H9 (cell line): Measurements from ENCODE around the gene GHR. TPM values are rescaled to one million over a fixed set of nuclear protein-coding genes. Genes with fewer than 3 reads are reported as not detected.

ENCODE experiments used
- DNase-seq: peaks from one replicate; pipeline ENCODE4 v3.0.0-alpha.2; 2017
- H2AFZ ChIP-seq: one replicate; pipeline ENCODE4 v1.6.1; 2013; ENCODE audit warnings: mild to moderate bottlenecking, low read length, control low read depth, moderate library complexity
- H2AK5ac ChIP-seq: 2 replicates; pipeline ENCODE4 v1.6.1; 2013; ENCODE audit warnings: low read length, control low read depth, mixed read lengths; ENCODE audit not compliant: insufficient read length
- H2BK120ac ChIP-seq: one replicate; pipeline ENCODE4 v1.6.1; 2013; ENCODE audit warnings: low read depth, mild to moderate bottlenecking, low read length, control low read depth, inconsistent platforms; ENCODE audit not compliant: poor library complexity, severe bottlenecking
- H2BK12ac ChIP-seq: 2 replicates; pipeline ENCODE4 v1.6.1; 2013; ENCODE audit warnings: low read length, control low read depth, mixed read lengths, low read depth; ENCODE audit not compliant: insufficient read length
- H2BK15ac ChIP-seq: 2 replicates; pipeline ENCODE4 v1.6.1; 2013; ENCODE audit warnings: low read depth, low read length, control low read depth
- H2BK20ac ChIP-seq: one replicate; pipeline ENCODE4 v1.6.1; 2013; ENCODE audit warnings: low read depth, mild to moderate bottlenecking, low read length, control low read depth, inconsistent platforms; ENCODE audit not compliant: poor library complexity, severe bottlenecking
- H2BK5ac ChIP-seq: 2 replicates; pipeline ENCODE4 v1.6.1; 2013; ENCODE audit warnings: low read length, control low read depth, mixed read lengths; ENCODE audit not compliant: insufficient read length
- H3K14ac ChIP-seq: 2 replicates; pipeline ENCODE4 v1.6.1; 2013; ENCODE audit warnings: low read length, control low read depth; ENCODE audit not compliant: insufficient read depth
- H3K18ac ChIP-seq: 2 replicates; pipeline ENCODE4 v1.6.1; 2013; ENCODE audit warnings: low read depth, mild to moderate bottlenecking, mixed read lengths, low read length, control low read depth; ENCODE audit not compliant: insufficient read length
- H3K23ac ChIP-seq: 2 replicates; pipeline ENCODE4 v1.6.1; 2013; ENCODE audit warnings: low read length, control low read depth, mixed read lengths, low read depth; ENCODE audit not compliant: insufficient read length
- H3K23me2 ChIP-seq: 2 replicates; pipeline ENCODE4 v1.6.1; 2013; ENCODE audit warnings: low read depth, mild to moderate bottlenecking, mixed read lengths, low read length, control low read depth; ENCODE audit not compliant: insufficient read length, poor library complexity, severe bottlenecking
- H3K27ac ChIP-seq: 2 replicates; pipeline ENCODE4 v1.5.1; 2013; ENCODE audit warnings: low read length, control low read depth, mixed read lengths, low read depth; ENCODE audit not compliant: insufficient read length
- H3K27me3 ChIP-seq: 2 replicates; pipeline ENCODE4 v1.6.1; 2013; ENCODE audit warnings: low read length, control low read depth, inconsistent platforms; ENCODE audit not compliant: insufficient read depth
- H3K4ac ChIP-seq: 2 replicates; pipeline ENCODE4 v1.6.1; 2013; ENCODE audit warnings: low read depth, mild to moderate bottlenecking, control low read depth, inconsistent platforms, low read length, moderate library complexity
- H3K4me1 ChIP-seq: 2 replicates; pipeline ENCODE4 v1.6.1; 2013; ENCODE audit warnings: low read length, control low read depth, inconsistent platforms; ENCODE audit not compliant: insufficient read depth
- H3K4me2 ChIP-seq: 2 replicates; pipeline ENCODE4 v1.6.1; 2013; ENCODE audit warnings: low read length, control low read depth, mixed read lengths; ENCODE audit not compliant: insufficient read length, insufficient read depth
- H3K56ac ChIP-seq: 2 replicates; pipeline ENCODE4 v1.6.1; 2013; ENCODE audit warnings: low read depth, mild to moderate bottlenecking, mixed read lengths, low read length, control low read depth; ENCODE audit not compliant: insufficient read length
- H3K79me1 ChIP-seq: 2 replicates; pipeline ENCODE4 v1.6.1; 2013; ENCODE audit warnings: low read depth, mild to moderate bottlenecking, moderate library complexity, low read length, control low read depth, inconsistent platforms; ENCODE audit not compliant: insufficient read depth, poor library complexity, severe bottlenecking
- H3K79me2 ChIP-seq: 2 replicates; pipeline ENCODE4 v1.6.1; 2013; ENCODE audit warnings: low read length, control low read depth, inconsistent platforms; ENCODE audit not compliant: insufficient read depth
- H3K9ac ChIP-seq: 2 replicates; pipeline ENCODE4 v1.6.1; 2013; ENCODE audit warnings: low read length, control low read depth, mixed read lengths; ENCODE audit not compliant: insufficient read length; ENCODE audit errors: extremely low read depth
- H3K9me3 ChIP-seq: one replicate; pipeline ENCODE4 v1.6.1; 2013; ENCODE audit warnings: low read depth, low read length, inconsistent platforms; ENCODE audit not compliant: control insufficient read depth
- H3T11ph ChIP-seq: one replicate; pipeline ENCODE4 v1.6.1; 2013; ENCODE audit warnings: mild to moderate bottlenecking, low read length, control low read depth, inconsistent platforms
- H4K20me1 ChIP-seq: one replicate; pipeline ENCODE4 v1.6.1; 2013; ENCODE audit not compliant: control insufficient read depth, insufficient read length, insufficient read depth
- H4K5ac ChIP-seq: 2 replicates; pipeline ENCODE4 v1.6.1; 2013; ENCODE audit warnings: low read depth, mild to moderate bottlenecking, mixed read lengths, low read length, control low read depth; ENCODE audit not compliant: insufficient read length
- H4K8ac ChIP-seq: replicated peaks from 2 replicates; pipeline ENCODE4 v1.6.1; 2013; ENCODE audit warnings: low read length, control low read depth, mixed read lengths, low read depth; ENCODE audit not compliant: insufficient read length
- H4K91ac ChIP-seq: 2 replicates; pipeline ENCODE4 v1.6.1; 2013; ENCODE audit warnings: low read depth, mild to moderate bottlenecking, moderate library complexity, mixed read lengths, low read length, control low read depth; ENCODE audit not compliant: insufficient read length
- H3K27ac Mint-ChIP-seq, 3 experiments: 2 replicates in 2 of 3; 3 replicates in 1 of 3; pipeline ENCODE4 v1.8.0; 2020 to 2021; ENCODE audit warnings: mixed read lengths in 3 of 3, mild to moderate bottlenecking in 1 of 3, moderate library complexity in 1 of 3
- H3K27me3 Mint-ChIP-seq: 2 replicates; pipeline ENCODE4 v1.8.0; 2021; ENCODE audit warnings: low read depth, mild to moderate bottlenecking, moderate library complexity, mixed read lengths
- H3K36me3 Mint-ChIP-seq, 3 experiments: 2 replicates in 2 of 3; 3 replicates in 1 of 3; pipeline ENCODE4 v1.8.0; 2020 to 2021; ENCODE audit warnings: low read depth in 3 of 3, mixed read lengths in 3 of 3; ENCODE audit not compliant: insufficient read depth in 1 of 3
- H3K4me1 Mint-ChIP-seq, 2 experiments: 2 replicates each; pipeline ENCODE4 v1.8.0; 2020; ENCODE audit warnings: mixed read lengths in 2 of 2
- H3K4me3 Mint-ChIP-seq, 2 experiments: 2 replicates in 1 of 2; 3 replicates in 1 of 2; pipeline ENCODE4 v1.8.0; 2020 to 2021; ENCODE audit warnings: mild to moderate bottlenecking in 2 of 2, mixed read lengths in 2 of 2, moderate library complexity in 1 of 2
- H3K9me3 Mint-ChIP-seq, 2 experiments: 2 replicates in 1 of 2; 3 replicates in 1 of 2; pipeline ENCODE4 v1.8.0; 2020; ENCODE audit warnings: mild to moderate bottlenecking in 2 of 2, mixed read lengths in 2 of 2, moderate library complexity in 1 of 2
- total RNA-seq: library from RNA; stranded (reverse); gene quantifications from 2 replicates; pipeline ENCODE4 v1.2.1, GENCODE V29; 2021
- TF ChIP-seq, protein P1 (sequence below): fragments of 200-600 bp; sonication (generic); conservative IDR thresholded peaks from 3 replicates; pipeline ENCODE4 v1.8.0; 2021; ENCODE audit warnings: antibody characterized with exemption, mild to moderate bottlenecking

GHR gene
- total RNA-seq, 1 experiment from 2014 or later = 0.20 TPM

DNA sequence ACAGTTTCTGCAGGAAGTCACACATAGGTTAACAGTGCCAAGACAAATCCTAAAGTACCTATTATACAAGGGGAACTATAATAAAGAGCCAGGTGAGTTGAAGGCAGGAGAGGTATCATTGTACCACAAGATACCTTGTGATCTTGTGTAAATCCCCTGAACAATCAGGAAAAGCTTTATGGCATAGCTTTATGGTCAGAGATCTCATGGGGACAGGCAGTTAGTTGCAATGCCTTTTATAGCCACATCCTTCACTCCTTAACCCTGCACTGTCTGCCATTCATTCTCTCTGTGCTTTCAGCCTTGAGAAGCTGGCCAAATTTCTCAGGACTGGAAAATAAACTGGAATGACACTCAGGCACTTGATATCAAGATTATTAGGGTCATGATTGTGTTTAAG is 97.0 kb downstream of the GHR start:
- H3K4me3 Mint-ChIP-seq = no peak overlapping the region
- TF ChIP-seq, protein P1, sequence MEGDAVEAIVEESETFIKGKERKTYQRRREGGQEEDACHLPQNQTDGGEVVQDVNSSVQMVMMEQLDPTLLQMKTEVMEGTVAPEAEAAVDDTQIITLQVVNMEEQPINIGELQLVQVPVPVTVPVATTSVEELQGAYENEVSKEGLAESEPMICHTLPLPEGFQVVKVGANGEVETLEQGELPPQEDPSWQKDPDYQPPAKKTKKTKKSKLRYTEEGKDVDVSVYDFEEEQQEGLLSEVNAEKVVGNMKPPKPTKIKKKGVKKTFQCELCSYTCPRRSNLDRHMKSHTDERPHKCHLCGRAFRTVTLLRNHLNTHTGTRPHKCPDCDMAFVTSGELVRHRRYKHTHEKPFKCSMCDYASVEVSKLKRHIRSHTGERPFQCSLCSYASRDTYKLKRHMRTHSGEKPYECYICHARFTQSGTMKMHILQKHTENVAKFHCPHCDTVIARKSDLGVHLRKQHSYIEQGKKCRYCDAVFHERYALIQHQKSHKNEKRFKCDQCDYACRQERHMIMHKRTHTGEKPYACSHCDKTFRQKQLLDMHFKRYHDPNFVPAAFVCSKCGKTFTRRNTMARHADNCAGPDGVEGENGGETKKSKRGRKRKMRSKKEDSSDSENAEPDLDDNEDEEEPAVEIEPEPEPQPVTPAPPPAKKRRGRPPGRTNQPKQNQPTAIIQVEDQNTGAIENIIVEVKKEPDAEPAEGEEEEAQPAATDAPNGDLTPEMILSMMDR = no peak
- no peak overlapping the region for H3K27ac Mint-ChIP-seq
- H3K23me2 ChIP-seq = no peaks in the 10 kb centered on the region
- no peaks in the 10 kb centered on the region for H3K4me1 ChIP-seq
- H4K8ac ChIP-seq = no peak overlapping the region
- no peak for DNase-seq
- no peak overlapping the region for H2AK5ac ChIP-seq
- no peak overlapping the region for H3K9ac ChIP-seq
- H3K4me1 Mint-ChIP-seq = peaks cover 6% of the 10 kb centered on the region in 2 experiments
- H3K9me3 ChIP-seq = no peaks in the 10 kb centered on the region
- H4K5ac ChIP-seq = no peak overlapping the region
- H3K56ac ChIP-seq = no peak overlapping the region
- no peak overlapping the region for H3T11ph ChIP-seq
- no peak overlapping the region for H3K4me2 ChIP-seq
- no peak overlapping the region for H3K14ac ChIP-seq
- H2AFZ ChIP-seq = no peak overlapping the region
- H4K91ac ChIP-seq = no peak overlapping the region
- H4K20me1 ChIP-seq = no peaks in the 10 kb centered on the region
- no peak overlapping the region for H2BK15ac ChIP-seq
- H3K27me3 Mint-ChIP-seq = no peaks in the 10 kb centered on the region
- no peak overlapping the region for H2BK20ac ChIP-seq
- no peaks in the 10 kb centered on the region for H3K27me3 ChIP-seq
- no peaks in the 10 kb centered on the region for H3K79me2 ChIP-seq
- H2BK120ac ChIP-seq = no peak overlapping the region
- no peak overlapping the region for H2BK5ac ChIP-seq
- H3K18ac ChIP-seq = no peak overlapping the region
- no peak overlapping the region for H3K23ac ChIP-seq
- H3K4ac ChIP-seq = no peak overlapping the region
- no peaks in the 10 kb centered on the region for H3K79me1 ChIP-seq
- no peak overlapping the region for H2BK12ac ChIP-seq
- no peak overlapping the region for H3K27ac ChIP-seq
- H3K9me3 Mint-ChIP-seq = peaks cover 10 to 15% of the 10 kb centered on the region in 2 experiments
- H3K36me3 Mint-ChIP-seq = peaks cover 0 to 15% (median 0%) of the 10 kb centered on the region in 3 experiments; a peak in 3 of 7 replicates
